Mesothelial cell of epicardium (in vitro differentiated cells): ENCODE results near the gene HPSE2. TPM values are rescaled to one million over a fixed set of nuclear protein-coding genes. Genes with fewer than 3 reads are reported as not detected.

Experiments used
- DNase-seq, 2 experiments: peaks; one replicate each; pipeline ENCODE4 v3.0.0; 2021; ENCODE audit warnings: low spot score in 2 of 2; ENCODE audit not compliant: unreplicated experiment in 2 of 2
- H3K27ac Mint-ChIP-seq: 2 replicates; pipeline ENCODE4 v1.8.0; 2021; ENCODE audit warnings: mixed read lengths
- H3K27me3 Mint-ChIP-seq: 2 replicates; pipeline ENCODE4 v1.8.0; 2021; ENCODE audit warnings: low read depth, mixed read lengths
- H3K36me3 Mint-ChIP-seq: 2 replicates; pipeline ENCODE4 v1.8.0; 2021; ENCODE audit warnings: mixed read lengths
- H3K4me1 Mint-ChIP-seq: 2 replicates; pipeline ENCODE4 v1.8.0; 2021; ENCODE audit warnings: mixed read lengths
- H3K4me3 Mint-ChIP-seq: 2 replicates; pipeline ENCODE4 v1.8.0; 2021; ENCODE audit warnings: mild to moderate bottlenecking, moderate library complexity, mixed read lengths
- H3K9me3 Mint-ChIP-seq: 2 replicates; pipeline ENCODE4 v1.8.0; 2021; ENCODE audit warnings: mixed read lengths
- total RNA-seq: library from RNA; stranded (reverse); gene quantifications from 3 replicates; pipeline ENCODE4 v1.2.1, GENCODE V29; 2021
- TF ChIP-seq, protein P1 (sequence below): fragments of 200-600 bp; sonication (generic); IDR thresholded peaks from one replicate; pipeline ENCODE4 v1.5.0; 2021; ENCODE audit warnings: antibody characterized with exemption; ENCODE audit not compliant: unreplicated experiment

The HPSE2 gene
- total RNA-seq, 1 donor from 2014 or later, result 2.3 TPM

DNA sequence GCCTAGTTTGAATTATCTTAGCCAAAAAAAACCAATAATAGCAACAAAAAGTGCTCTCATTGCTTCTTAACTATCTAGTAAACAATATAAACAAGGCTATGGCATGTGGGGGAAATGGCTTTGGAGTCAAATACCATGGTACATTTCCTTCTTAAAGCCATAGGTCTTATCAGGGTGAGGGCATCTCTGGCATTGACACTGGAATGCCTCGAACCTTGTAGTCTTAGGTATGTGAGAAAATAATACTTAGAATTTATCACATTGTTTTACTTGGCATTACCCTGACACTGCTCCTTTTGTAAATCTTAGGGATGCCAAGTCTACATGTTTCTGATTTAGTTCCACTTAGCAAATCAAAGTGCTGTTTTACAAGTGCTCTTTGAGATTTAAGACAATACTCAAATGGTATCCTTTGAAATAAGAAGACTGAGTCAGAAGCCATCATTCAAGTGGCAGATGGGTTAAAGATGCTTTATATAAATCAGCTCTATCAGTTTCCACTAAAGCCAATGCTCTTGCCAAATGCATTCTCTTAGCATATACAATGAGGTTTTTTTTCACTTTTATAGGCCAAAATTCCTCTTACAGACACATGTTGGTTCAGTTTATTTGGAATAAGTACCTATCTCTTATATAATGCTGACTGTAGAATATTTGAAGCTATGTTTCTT lies 155.2 kb downstream of the HPSE2 start:
- no peaks in the 10 kb centered on the region for H3K36me3 Mint-ChIP-seq
- TF ChIP-seq, protein P1, sequence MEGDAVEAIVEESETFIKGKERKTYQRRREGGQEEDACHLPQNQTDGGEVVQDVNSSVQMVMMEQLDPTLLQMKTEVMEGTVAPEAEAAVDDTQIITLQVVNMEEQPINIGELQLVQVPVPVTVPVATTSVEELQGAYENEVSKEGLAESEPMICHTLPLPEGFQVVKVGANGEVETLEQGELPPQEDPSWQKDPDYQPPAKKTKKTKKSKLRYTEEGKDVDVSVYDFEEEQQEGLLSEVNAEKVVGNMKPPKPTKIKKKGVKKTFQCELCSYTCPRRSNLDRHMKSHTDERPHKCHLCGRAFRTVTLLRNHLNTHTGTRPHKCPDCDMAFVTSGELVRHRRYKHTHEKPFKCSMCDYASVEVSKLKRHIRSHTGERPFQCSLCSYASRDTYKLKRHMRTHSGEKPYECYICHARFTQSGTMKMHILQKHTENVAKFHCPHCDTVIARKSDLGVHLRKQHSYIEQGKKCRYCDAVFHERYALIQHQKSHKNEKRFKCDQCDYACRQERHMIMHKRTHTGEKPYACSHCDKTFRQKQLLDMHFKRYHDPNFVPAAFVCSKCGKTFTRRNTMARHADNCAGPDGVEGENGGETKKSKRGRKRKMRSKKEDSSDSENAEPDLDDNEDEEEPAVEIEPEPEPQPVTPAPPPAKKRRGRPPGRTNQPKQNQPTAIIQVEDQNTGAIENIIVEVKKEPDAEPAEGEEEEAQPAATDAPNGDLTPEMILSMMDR, result no peak
- DNase-seq, result no peak
- H3K9me3 Mint-ChIP-seq, result no peaks in the 10 kb centered on the region
- H3K27me3 Mint-ChIP-seq, result peaks cover 3% of the 10 kb centered on the region
- H3K4me1 Mint-ChIP-seq, result no peaks in the 10 kb centered on the region
- H3K27ac Mint-ChIP-seq, result no peak overlapping the region
- H3K4me3 Mint-ChIP-seq, result no peak overlapping the region

DNA sequence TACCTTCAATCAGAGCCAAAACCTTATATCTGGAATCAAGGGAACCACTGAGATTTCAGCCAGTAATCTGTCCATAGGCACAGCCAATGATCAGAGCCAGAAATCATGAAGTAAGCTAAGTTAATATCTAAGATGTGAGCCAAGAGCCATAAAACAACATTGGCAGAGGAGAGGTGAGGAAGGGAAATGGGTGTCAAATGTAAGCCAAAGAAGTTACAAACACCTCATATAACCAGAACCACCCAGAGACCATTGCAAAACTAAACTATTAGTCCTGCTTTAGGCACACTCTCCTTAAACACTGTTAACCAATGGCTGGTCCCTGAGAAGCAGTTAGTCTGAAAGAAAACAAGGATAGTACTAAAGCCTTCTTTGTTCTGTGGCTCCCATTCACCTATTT lies 173.1 kb downstream of the HPSE2 start:
- H3K9me3 Mint-ChIP-seq, result peaks cover 12% of the 10 kb centered on the region
- no peak for DNase-seq
- peaks cover 4% of the 10 kb centered on the region for H3K27me3 Mint-ChIP-seq
- H3K4me1 Mint-ChIP-seq, result no peaks in the 10 kb centered on the region
- no peak overlapping the region for H3K27ac Mint-ChIP-seq
- TF ChIP-seq, protein P1, result no peak
- no peak overlapping the region for H3K4me3 Mint-ChIP-seq
- H3K36me3 Mint-ChIP-seq, result no peaks in the 10 kb centered on the region

DNA sequence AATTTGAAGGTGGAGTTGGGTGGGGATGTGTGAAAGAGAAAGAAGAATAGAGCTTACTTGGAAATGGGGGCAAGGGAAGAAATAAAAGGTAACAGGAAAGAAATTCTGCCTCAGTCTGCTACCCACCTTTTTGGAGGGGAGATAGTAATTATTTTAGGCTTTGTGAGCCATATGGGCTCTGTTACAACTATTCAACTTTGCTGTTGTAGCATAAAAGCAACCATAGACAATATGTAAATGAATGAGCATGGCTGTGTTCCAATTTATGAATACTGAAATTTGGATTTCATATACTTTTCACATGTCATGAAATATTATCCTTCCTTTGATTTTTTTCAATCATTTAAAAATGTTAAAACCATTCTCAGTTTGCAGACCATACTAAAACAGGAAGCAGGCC lies 176.9 kb downstream of the HPSE2 start:
- DNase-seq, result no peak
- TF ChIP-seq, protein P1, result no peak
- no peaks in the 10 kb centered on the region for H3K36me3 Mint-ChIP-seq
- no peak overlapping the region for H3K27ac Mint-ChIP-seq
- no peaks in the 10 kb centered on the region for H3K4me1 Mint-ChIP-seq
- H3K4me3 Mint-ChIP-seq, result no peak overlapping the region
- peaks cover 3% of the 10 kb centered on the region for H3K27me3 Mint-ChIP-seq
- H3K9me3 Mint-ChIP-seq, result peaks cover 4% of the 10 kb centered on the region

DNA sequence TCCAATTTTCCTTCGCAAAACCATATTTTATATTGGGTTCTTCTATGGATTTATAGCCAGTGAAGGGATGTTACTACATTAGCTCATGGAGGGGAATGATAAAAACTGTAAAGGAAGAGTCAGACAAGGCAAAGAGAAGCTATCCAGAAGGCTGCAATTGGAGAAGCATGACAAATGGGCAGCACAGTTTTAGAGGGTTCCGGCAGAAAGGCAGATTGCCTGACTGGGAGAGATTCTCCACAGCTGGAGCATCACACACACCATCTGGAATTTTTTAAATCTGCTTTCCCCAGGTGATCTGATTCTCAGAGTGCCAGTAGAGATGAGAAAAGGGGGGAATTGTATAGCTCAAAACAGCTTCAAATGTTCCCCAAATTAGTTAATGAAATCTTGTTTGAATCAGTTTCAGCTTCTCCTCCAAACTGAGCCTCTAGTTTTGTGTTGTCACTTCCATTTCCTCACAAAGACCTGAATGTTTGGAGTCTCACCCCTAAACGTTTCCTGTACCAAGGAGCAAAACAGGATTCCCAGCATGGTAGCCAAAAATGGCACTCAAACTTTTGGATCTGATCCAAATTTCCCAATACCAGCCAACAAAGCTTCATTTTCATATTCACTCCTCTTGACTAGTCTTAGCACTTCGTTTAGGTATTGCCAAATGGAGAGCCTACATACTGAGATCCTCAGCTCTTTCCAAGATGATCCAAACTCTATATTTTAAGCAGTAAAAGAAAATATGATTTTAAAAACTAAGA lies 177.5 kb downstream of the HPSE2 start:
- H3K27ac Mint-ChIP-seq, result no peak overlapping the region
- DNase-seq, result no peak
- no peak overlapping the region for H3K4me3 Mint-ChIP-seq
- H3K36me3 Mint-ChIP-seq, result no peaks in the 10 kb centered on the region
- TF ChIP-seq, protein P1, result no peak
- H3K27me3 Mint-ChIP-seq, result peaks cover under 1% of the 10 kb centered on the region
- peaks cover 4% of the 10 kb centered on the region for H3K9me3 Mint-ChIP-seq
- H3K4me1 Mint-ChIP-seq, result no peaks in the 10 kb centered on the region

DNA sequence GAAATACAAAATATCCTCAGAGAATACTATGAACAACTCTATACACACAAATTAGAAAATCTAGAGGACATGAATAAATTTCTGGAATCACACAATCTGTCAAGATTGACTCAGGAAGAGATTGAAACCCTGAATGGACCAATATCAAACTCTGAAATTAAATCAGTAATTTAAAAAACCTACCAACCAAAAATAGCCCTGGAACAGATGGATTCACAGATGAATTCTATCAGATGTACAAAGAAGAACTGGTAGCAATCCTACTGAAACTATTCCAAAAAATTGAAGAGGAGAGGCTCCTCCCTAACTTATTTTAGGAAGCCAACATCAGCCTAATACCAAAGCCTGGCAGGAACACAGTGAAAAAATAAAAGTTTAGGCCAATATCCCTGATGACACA lies 190.0 kb downstream of the HPSE2 start:
- Mint-ChIP-seq H3K4me1 (no peaks in the 10 kb centered on the region), H3K36me3 (no peaks in the 10 kb centered on the region), H3K4me3 (no peak overlapping the region), H3K27me3 (no peaks in the 10 kb centered on the region), H3K9me3 (peaks cover 58% of the 10 kb centered on the region), H3K27ac (no peak overlapping the region)
- TF ChIP-seq, protein P1, result no peak
- no peak for DNase-seq
